Endothelial cell of hepatic sinusoid (primary cell): ENCODE measurements around the gene PLK3.
"Not testable (repeated sequence)": the region's sequence is repeated elsewhere in the genome, so short reads cannot be mapped to it uniquely, and the experiment has no call there.

ENCODE experiments used
- in situ Hi-C: cut with HindIII; loops from 2 replicates; pipeline ENCODE4 v1.10.0; 2017; ENCODE audit warnings: low sequenced_read_pairs

PLK3 gene

DNA sequence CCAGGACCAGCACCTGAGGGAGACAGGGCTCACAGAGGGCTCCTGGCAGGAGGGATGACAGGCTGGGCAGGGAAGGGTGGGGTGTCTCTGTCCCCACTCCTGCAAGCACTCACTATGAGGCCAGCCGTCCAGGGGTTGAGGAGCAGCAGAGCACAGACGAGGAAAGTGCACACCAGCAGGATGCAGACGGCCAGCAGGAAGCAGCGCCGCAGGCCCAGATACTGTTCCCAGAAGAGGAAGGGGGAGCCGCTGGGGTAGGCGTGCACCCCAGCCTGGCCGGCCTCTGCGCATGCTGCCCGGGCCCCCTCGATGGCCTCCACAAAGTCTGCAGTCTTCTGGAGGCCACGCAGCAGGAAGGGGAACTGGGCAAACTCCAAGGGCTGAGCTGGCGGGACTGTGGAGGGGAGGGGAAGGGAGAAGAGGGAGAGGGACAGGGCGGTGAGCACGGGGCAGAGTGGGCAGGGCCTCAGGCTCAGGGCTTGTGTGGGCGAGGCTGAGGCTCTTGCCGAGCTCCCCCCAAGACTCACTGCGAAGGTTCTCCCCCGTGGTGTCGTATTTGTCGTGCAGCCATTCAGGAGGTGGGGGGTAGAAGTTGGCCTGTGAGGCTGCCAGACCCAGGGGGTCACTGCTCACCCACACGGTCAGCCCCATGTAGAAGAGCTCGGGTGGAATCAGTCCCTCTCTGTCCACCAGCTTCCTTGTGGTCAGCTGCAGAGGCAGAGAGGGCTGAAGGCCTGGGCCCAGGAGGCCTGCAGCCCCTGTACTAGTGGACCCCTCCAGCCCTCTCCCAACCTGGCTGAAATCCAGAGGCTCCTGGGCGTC is 26.4 kb downstream of the PLK3 start:
- in situ Hi-C loops: no loop called here

- in situ Hi-C loops: no loop called here
Observed at GRCh38 chr1:44827197-44828002, 27.2 kb downstream of the PLK3 start.

- in situ Hi-C loops: no loop called here
Observed at GRCh38 chr1:44828003-44828651, 27.9 kb downstream of the PLK3 start.

GRCh38 chr1:44828841-44829440 is 28.8 kb downstream of the PLK3 start:
- in situ Hi-C loops: no loop called here

DNA sequence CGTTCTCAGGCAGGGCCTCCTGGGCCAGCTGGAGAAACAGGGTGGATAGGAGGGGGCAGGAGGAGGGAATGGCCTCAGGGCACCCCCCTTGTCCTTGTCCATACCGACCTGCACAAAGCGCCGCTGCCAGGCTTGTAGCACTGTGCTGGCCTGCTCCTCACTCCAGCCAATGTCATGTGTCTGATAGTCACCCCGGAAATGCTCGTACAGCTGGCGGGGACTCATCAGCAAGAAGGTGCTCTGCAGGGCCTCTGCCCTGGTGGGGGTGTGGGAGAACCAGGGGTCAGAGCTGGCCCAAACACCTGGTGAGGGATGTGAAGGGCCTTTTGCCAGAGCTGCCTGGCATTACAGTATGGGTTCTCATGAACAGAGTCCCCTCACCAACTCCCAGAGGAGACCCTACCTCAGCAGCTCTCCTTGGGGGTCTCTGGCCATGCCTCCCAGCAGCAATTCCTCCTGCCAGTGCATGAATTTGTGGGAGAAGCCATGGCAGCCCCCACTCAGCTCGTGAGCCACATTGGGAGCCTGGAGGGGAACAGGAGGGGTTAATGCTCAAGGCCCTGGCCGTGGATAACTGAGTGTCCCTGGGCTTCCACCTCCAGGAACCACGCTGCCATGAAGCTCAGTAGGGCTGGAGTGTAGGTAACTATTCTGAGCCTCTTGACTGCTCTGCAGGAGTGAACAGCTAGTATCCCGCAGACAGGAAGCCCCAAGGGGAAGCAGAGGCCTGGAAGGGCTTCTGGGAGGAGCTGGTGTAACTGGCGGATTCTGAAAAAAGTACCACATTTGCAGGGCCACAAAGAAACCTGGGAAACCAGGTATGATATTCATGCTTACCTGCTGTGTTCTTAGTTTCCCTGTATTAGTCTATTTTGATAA is 29.6 kb downstream of the PLK3 start:
- in situ Hi-C loops: no loop called here

GRCh38 chr1:44830900-44831304 is 30.7 kb downstream of the PLK3 start:
- in situ Hi-C loops: no loop called here

DNA sequence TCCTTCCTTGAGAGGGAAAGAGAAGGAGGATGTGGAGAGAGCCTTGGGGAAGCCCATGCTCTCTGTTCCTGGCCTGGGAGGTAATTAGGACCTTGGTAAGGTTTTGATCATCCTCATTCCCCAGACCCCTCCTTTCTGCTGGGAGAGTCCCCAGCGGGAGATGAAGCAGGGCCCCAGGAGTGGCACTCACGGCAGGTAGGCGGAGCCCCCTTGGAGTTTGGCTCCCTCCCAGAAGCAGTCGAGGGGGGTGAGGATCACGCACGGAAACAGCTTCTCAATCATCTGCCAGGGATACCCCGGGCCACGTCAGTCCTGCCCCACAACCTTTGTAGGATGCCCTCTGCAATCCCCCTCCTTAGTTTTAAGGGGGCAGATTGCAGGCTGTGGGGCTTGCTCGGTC is 31.3 kb downstream of the PLK3 start:
- in situ Hi-C loops: no loop called here

GRCh38 chr1:44832056-44832705 is 32.0 kb downstream of the PLK3 start:
- in situ Hi-C loops: no loop called here

GRCh38 chr1:44834328-44834727 is 34.2 kb downstream of the PLK3 start:
- in situ Hi-C loops: no loop called here

DNA sequence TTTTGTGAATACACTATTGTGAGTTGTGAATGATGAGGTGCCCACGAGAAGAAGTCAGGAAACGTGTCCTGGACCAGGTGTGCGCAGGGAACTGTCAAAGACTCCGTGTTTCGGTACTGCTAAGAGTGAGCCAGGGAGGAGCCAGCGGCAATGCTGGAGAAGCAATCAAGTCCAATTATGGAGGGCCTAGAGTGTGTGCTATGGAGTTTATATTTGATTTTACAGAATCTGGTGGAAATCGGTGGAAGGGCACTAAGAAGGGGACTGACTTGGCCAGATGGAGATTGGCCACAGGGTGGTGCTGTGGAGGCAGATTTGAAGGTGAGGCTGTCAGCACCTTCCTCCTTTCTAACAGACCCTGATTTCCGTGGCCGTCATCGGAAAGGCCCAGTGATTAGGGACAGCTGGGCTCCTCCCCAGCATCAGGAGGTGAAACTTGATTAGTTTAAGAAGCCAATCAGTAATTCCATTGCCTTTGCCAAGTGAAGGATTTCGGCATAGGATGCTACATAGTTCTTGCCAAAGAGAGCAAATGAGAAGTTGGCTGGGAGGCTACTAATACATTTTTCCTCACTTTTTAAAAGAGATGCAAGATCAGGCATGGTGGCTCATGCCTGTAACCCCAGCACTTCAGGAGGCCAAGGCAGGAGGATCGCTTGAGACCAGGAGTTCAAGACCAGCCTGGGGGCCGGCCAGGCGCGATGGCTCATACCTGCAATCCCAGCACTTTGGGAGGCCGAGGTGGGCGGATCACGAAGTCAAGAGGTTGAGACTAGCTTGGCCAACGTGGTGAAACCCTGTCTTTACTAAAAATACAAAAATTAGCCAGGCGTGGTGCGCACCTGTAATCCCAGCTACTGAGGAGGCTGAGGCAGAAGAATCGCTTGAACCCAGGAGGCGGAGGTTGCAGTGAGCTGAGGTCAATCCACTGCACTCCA is 35.8 kb downstream of the PLK3 start:
- in situ Hi-C loops: no loop called here

DNA sequence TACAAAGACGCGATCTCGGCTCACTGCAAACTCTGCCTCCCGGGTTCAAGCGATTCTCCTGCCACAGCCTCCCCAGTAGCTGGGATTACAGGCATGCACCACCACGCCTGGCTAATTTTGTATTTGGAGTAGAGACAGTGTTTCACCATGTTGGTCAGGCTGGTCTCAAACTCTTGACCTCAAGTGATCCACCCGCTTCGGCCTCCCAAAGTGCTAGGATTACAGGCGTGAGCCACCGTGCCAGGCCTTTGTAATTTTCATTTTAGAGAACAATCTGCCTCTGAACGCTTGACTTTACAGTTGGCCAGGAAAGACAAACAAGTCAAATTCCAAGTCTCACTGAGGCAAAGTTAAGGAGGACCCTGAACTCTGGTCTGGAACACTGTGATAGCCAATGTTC is 38.1 kb downstream of the PLK3 start:
- in situ Hi-C loops: not testable (repeated sequence)

DNA sequence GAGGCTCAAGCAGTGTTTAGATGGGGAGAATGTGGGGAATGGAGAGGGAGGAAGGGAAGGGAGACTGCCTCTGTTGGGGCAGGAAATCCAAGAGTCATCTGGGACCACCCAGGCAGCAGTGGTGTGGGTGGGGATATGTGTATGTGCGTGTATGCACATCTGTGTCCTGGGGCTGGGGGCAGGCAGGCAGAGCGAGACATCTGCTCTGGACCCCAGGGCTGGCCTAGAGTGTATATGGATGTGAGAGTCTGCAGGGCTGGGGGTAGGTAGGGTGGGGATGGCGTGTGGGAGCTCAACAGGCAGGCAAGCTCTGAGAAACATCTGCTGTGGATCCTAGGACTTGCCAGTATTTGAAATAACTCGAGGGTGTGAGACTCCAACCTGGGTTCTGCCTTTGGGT is 39.4 kb downstream of the PLK3 start:
- in situ Hi-C loops: no loop called here

- in situ Hi-C loops: no loop called here
Observed at GRCh38 chr1:44842486-44842861, 42.3 kb downstream of the PLK3 start.

DNA sequence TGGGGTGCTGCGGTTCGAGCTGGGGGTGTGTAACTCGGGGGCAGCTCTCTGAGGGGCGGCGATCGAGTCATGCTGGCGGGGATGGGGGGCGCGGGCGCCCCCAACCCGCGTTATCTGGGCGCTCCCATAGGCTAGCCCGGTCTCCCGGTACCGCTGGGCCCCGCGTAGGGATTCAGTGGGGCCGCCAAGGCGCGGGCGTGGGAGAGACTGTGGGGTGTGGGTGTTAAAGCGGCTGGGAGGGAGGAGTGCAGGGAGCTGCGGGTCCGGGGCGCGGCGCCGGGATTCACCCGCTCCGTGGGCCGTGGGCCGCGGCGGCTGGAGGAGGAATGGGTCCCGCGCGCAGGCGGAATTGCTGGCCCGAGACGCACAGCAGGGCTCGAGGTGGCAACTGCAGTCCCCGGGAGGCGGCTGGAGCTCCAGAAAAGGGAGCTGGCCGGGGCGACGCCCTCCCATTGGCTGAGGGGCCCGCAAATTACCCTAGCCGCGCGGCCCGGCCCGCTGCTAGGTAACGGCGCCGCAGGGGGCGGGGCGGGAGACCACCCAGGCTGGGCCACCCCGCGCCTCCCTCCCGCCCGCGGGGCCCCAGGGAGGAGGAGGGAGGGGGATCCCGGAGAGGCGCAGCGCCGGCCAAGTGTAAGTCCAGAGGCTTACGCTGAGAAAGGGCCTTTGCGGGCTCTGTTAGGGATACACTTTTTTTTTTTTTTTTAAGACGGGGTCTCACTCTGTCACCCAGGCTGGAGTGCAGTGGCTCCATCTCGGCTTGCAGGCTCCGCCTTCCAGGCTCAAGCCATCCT is 42.9 kb downstream of the PLK3 start, which contains the start of gene PTCH2:
TSS of gene PTCH2 (minus strand) at position 392 of the 794 bp plus-strand sequence. CDS start at position 71, 321 bp downstream.
- in situ Hi-C loops: no loop called here

- in situ Hi-C loops: loop anchor here (5.0 kb wide), 1 partner anchor 105 kb away; no protein-coding TSS in a partner anchor
Observed at GRCh38 chr1:44846985-44847384, 46.8 kb downstream of the PLK3 start.

DNA sequence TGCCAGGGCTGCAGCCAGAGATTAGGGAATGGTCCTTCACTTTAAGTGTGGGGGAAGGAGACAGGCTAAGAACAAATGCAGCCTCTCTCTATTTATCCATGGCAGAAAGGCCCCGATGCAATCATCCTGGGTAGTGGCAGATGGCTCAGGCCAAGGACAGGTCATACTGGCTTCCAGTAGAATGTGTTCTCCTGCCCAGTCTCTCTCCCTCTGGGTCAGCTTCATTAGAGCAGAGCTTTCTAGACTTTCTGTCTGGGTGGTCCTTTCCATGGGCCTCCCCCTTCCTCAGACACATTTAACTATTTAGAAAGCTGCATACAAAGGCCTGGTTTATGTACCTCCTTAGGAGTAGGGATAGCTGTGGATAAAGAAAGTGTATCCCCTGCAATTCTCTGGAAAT is 47.7 kb downstream of the PLK3 start:
- in situ Hi-C loops: loop anchor here (5.0 kb wide), 1 partner anchor 104 kb away; no protein-coding TSS in a partner anchor

DNA sequence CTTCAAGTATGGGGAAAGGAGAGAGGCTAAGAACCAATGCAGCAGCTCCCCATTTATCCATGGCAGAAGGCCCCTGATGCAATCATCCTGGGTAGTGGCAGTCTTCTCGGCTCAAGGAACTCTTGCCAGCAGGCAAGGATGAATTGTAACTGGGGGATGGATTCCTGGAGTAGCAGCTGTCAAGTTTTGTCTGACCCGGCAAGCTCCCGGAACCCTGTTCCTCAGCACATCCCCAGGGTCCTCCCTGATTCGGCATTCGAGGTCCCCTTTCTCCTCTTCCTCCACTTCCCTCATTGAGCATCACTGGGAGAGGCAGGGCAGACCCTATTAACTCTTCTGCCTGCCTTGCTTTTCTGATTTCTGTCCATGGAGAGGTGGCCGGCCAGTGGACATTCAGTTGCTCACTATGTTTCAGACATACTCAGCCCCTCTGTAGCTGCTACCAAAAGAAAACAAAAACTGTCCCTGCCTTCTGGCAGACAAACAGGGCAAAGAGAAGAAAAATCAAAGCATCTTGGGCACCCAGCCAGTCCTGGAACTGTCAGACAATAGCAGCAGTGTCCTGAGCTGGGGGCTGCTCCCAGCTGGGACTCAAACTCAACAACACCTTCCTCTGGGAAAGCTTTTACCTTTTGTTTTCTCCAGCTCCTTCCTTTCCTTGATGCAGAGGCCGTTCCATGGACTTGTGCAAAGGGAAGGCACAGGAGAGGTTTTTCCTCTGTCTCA is 48.4 kb downstream of the PLK3 start:
- in situ Hi-C loops: loop anchor here (5.0 kb wide), 1 partner anchor 104 kb away; no protein-coding TSS in a partner anchor
